Measurements from ENCODE around the gene PIP4K2C.
"Not testable (repeated sequence)": the region's sequence is repeated elsewhere in the genome, so short reads cannot be mapped to it uniquely, and the experiment has no call there.

PIP4K2C gene

DNA sequence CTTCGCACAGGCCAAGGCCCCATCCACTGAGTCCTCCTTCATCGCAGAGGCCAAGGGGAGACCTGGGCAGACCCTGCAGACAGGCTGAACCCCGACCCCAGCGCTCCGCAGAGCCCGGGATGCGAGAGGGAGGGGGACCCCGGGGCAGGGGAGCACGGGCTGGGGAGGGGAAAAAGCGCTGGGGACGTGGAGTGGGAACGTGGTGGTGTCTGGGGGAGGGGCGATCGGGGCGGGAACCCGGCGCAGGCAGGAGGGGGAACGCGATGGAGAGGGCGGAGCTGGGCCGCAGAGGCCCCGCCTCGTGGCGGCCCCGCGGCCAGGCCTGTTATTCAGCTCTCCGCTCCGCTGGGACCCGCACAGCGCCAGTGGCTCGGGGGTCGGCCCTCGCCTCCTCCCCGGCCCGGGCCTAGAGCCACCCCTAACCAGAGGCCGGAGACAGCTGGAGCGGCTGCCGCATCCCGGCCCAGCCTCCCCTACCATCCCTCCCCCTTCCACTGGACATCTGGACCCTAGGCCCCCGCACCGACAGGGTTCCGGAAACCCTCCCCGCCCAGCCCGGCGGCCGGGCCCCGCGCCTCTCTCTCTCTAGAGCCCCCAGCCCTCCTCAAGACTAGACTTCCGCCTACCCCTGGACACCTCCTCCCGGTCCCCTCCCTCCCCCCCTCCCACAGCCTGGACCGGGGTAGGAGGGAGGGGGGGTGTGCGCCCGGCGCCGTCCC, 20.3 kb downstream of the PIP4K2C start, which contains the start of gene ARHGEF25:
Gene ARHGEF25 (plus strand): TSS at position 328 of the 719 bp plus-strand sequence. CDS start 460 bp downstream, outside the sequence.
- peak; percentile 34 for DNase-seq

- no peak for DNase-seq
These were observed 21.1 kb downstream of the PIP4K2C start for GRCh38 chr12:57611827-57612710.

DNA sequence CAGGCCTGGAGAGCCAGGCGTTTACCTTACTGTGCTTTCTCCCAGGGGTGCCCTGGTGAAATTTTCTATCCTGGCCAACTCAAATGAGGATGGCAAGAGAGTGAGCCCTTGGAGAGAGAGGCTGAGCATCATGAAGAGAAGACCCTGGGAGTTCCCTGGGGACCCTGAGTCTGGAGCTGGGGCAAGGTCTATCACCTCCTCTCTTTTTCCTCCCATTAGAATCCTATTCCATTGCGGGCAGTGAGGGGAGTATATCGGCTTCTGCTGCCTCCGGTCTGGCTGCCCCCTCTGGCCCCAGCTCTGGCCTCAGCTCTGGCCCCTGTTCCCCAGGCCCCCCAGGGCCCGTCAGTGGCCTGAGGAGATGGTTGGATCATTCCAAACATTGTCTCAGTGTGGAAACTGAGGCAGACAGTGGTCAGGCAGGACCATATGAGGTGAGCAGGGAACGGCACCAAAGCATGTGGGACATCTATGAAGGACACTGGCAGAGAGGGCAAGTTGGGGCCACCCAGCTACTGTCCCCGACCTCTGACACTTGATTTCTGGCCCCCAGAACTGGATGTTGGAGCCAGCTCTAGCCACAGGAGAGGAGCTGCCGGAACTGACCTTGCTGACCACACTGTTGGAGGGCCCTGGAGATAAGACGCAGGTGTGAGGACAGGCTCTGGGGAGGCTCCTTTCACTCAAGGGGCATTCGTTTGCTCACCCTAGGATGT, 21.9 kb downstream of the PIP4K2C start:
- DNase-seq: no peak

DNA sequence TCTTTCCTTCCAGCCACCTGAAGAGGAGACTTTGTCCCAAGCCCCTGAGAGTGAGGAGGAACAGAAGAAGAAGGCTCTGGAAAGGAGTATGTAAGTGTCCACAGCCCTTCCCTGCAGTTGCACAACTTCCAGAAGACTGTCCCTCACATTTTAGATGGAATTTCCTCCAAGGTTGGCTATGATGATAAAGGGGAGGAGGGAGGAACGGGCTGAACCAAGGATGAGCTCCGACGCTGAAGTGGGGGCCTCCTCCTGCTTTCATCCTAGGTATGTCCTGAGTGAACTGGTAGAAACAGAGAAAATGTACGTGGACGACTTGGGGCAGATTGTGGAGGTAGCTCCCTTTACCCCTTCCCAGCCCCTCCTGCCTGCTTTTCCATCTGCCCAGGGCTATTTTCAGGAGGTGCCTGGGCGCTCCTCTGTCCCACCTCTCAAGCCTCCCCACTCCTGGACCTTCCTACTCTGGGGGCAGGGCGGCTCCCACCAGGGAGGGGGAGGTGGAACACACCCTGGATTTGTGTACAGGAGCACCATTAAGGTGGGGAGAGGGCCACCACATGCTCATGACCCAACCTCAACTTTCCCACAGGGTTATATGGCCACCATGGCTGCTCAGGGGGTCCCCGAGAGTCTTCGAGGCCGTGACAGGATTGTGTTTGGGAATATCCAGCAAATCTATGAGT, 22.6 kb downstream of the PIP4K2C start:
- no peak for DNase-seq

- peak; percentile 52 for DNase-seq
These were observed 23.4 kb downstream of the PIP4K2C start for GRCh38 chr12:57614178-57614947.

GRCh38 chr12:57614948-57615500, 24.0 kb downstream of the PIP4K2C start:
- no peak for DNase-seq

- no peak for DNase-seq
These were observed 24.6 kb downstream of the PIP4K2C start for GRCh38 chr12:57615637-57616036.

GRCh38 chr12:57616383-57617101, 25.6 kb downstream of the PIP4K2C start:
- DNase-seq: no peak

- DNase-seq: no peak
These were observed 26.9 kb downstream of the PIP4K2C start for GRCh38 chr12:57617942-57618341.

DNA sequence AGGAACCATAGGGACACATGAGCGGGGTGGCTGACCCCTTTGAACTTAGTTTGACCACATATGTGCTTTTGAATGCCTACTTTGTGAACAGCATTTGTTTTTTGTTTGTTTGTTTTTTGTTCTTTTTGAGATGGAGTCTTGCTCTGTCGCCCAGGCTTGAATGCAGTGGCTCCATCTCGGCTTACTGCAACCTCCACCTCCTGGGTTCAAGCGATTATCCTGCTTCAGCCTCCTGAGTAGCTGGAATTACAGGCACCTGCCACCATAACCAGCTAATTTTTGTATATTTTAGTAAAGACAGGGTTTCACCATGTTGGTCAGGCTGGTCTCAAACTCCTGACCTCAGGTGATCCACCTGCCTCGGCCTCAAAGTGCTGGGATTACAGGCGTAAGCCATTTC, 27.4 kb downstream of the PIP4K2C start:
- not testable (repeated sequence) for DNase-seq

DNA sequence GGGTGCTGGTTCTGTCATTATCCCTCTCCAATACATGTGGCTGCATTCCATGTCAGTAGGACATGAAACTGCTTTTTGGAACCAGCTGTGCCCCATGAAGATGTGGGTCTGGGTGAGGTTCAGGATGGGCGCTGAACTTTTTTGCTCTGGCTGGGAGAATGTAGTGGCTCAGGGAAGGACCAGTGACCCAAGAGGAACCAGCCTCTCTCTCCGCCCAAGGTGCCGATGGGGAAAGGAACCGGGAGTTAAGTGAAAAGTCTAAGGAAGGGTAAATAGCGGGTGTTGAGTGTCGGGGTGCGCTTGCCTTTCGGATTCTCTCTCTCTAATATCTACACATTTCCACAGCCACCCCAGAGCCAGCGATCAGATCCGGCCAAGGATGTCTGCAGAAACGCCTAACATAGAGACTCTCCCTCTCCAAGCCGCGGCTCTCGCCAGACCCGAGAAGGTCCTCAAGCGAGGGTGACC, 28.0 kb downstream of the PIP4K2C start:
- DNase-seq: no peak

GRCh38 chr12:57619434-57620244, 28.6 kb downstream of the PIP4K2C start:
- no peak for DNase-seq

DNA sequence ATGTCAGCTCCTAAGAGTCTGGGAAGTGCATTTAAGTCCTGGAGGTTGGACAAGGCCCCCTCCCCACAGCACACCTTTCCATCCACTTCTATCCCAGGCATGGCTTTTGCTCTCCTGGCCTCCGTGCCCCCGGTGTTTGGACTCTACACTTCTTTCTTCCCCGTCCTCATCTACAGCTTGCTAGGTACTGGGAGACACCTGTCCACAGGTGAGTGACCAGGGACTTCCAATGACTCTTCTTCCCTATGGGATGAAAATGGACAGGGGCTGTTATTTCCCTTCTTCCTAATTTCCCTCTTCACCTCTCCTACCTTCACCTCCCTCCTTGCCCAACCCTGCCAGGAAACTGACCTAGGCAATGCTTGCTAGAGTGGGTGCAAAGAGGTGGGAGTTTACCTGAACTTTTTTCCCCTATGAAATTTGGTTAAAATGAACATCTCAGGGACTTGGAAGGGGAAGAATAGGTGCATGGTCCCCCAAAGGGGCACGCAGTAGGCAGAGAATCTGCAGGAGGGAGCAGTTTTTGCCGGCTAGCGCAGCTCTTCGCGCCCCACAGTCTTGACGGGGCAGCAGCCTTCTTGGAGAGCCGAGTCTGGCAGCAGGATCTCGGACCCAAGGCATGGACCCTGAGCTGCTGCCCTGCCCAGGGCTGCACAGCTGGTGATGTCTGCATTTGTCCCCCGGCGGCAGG, 29.4 kb downstream of the PIP4K2C start:
- DNase-seq: no peak

DNA sequence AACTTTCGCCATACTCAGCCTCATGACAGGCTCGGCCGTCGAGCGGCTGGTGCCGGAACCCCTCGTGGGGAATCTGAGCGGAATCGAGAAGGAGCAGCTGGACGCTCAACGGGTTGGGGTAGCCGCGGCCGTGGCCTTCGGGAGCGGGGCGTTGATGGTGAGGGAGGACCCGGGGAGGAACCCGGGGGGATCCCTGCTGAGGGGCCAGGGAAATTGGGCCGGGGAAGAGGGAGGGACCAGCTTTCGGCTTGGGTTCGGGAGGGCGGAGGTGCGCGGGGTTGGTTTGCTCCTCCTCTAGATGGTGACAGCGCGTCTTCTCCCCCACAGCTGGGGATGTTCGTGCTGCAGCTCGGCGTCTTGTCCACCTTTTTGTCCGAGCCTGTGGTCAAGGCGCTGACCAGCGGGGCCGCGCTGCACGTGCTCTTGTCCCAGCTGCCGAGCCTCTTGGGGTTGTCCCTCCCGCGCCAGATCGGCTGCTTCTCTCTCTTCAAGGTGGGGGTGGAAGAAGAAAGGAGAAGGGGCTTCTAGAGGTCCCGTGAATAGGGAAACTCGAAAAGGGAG, 30.0 kb downstream of the PIP4K2C start:
- no peak for DNase-seq

- peak; percentile 46 for DNase-seq
These were observed 30.7 kb downstream of the PIP4K2C start for GRCh38 chr12:57621497-57622292.

GRCh38 chr12:57622293-57623245, 31.6 kb downstream of the PIP4K2C start:
- DNase-seq: no peak

GRCh38 chr12:57623385-57623784, 32.4 kb downstream of the PIP4K2C start:
- DNase-seq: no peak

All from CD4-positive, alpha-beta T cell treated with Interleukin-15 for 1 hour (primary cell).